Measurements from ENCODE around the gene IFT43.

- TF ChIP-seq CTCF (conservative IDR thresholded peaks at IDR 0.05): peak; percentile 85
- TF ChIP-seq ZFX (IDR thresholded peaks at IDR 0.05): peak; percentile 59; the same call in 1 of the 2 replicates
These were observed 3.1 kb upstream of the IFT43 start for GRCh38 chr14:75982266-75983018.
